ENCODE data around the gene STK32B. TPM values are rescaled to one million over a fixed set of nuclear protein-coding genes. Genes with fewer than 3 reads are reported as not detected.

The STK32B gene
- total and polyA plus RNA-seq, 9 of the 15 experiments (the other 6 are each of a cell fraction or from before 2014, with no cell fraction given) = 0.03 to 0.20 (median 0.07) TPM; not detected in 2

DNA sequence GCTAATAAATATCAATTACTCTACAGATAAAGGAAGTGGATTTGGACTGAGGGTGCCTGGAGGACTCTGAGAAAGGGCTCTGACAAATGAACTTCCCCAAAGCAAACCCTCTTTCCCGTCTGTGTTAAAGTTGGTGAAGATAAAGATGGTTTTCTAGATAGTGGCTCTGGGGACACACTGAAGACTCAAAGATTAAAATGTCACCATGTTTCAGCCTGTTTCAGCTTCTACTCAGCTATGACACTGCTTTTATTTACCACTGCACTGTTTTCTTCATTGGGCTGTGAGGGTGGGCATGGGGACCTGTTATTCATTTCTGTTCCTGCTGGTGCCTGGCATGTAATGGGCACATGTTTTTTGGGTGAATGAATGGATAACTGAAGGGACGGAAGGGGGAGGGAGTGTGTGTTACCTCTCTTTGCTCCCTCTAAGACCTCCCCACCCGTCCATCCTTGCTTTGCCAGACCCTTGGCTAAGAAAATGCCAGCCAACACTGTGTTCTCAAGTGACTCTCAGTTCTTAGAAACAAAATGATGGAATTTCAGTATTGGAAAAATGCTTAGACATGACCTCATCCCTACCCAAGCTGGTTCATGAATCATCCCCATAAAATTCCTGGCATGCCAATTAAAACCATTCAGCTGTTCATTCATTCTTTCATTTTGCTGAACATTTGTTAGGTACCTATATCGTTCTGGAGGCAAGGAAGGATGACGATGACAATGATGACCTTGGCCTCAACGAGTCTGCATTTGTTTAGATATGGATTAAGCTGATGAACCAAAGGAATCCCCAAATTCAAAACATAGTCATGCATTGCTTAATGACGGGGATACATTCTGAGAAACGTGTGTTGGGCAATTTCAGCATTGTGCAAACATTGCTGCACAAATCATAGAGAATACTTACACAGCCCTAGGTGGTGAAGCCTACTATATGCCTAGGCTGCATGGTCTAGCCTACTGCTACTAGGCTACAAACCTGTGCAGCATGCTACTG is 13.4 kb upstream of the STK32B start (continued):
- TF ChIP-seq, protein P1, sequence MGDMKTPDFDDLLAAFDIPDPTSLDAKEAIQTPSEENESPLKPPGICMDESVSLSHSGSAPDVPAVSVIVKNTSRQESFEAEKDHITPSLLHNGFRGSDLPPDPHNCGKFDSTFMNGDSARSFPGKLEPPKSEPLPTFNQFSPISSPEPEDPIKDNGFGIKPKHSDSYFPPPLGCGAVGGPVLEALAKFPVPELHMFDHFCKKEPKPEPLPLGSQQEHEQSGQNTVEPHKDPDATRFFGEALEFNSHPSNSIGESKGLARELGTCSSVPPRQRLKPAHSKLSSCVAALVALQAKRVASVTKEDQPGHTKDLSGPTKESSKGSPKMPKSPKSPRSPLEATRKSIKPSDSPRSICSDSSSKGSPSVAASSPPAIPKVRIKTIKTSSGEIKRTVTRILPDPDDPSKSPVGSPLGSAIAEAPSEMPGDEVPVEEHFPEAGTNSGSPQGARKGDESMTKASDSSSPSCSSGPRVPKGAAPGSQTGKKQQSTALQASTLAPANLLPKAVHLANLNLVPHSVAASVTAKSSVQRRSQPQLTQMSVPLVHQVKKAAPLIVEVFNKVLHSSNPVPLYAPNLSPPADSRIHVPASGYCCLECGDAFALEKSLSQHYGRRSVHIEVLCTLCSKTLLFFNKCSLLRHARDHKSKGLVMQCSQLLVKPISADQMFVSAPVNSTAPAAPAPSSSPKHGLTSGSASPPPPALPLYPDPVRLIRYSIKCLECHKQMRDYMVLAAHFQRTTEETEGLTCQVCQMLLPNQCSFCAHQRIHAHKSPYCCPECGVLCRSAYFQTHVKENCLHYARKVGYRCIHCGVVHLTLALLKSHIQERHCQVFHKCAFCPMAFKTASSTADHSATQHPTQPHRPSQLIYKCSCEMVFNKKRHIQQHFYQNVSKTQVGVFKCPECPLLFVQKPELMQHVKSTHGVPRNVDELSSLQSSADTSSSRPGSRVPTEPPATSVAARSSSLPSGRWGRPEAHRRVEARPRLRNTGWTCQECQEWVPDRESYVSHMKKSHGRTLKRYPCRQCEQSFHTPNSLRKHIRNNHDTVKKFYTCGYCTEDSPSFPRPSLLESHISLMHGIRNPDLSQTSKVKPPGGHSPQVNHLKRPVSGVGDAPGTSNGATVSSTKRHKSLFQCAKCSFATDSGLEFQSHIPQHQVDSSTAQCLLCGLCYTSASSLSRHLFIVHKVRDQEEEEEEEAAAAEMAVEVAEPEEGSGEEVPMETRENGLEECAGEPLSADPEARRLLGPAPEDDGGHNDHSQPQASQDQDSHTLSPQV (IDR thresholded peaks at IDR 0.05) = peak; percentile 79
- TF ChIP-seq MCM2 (IDR thresholded peaks at IDR 0.05; ENCODE audit: low read depth) = no peak
- no peak for TF ChIP-seq DDX20 (tag; IDR thresholded peaks at IDR 0.05; ENCODE audit: low read depth)
- TF ChIP-seq ESRRA (IDR thresholded peaks at IDR 0.05; ENCODE audit: borderline replicate concordance, low read depth) = no peak
- no peak for TF ChIP-seq KAT7 (CRISPR knock-in tag; IDR thresholded peaks at IDR 0.05; ENCODE audit: borderline replicate concordance)
- no peak for TF ChIP-seq GABPB1 (CRISPR knock-in tag; IDR thresholded peaks at IDR 0.05)
- no peak for TF ChIP-seq GTF2E2 (tag; IDR thresholded peaks at IDR 0.05)
- peak; percentile 59 for TF ChIP-seq PML (IDR thresholded peaks at IDR 0.05; ENCODE audit: low read length)
- no peak for TF ChIP-seq MED1 (CRISPR knock-in tag; IDR thresholded peaks at IDR 0.05; ENCODE audit: borderline replicate concordance)
- peak; percentile 45 for TF ChIP-seq MEIS2 (IDR thresholded peaks at IDR 0.05; ENCODE audit: partially characterized antibody)
- TF ChIP-seq IRF1 (CRISPR knock-in tag; IDR thresholded peaks at IDR 0.05; ENCODE audit: borderline replicate concordance) = no peak
- no peak for TF ChIP-seq ZNF347 (CRISPR knock-in tag; IDR thresholded peaks at IDR 0.05; ENCODE audit: low read depth)
- TF ChIP-seq ZFPM2 (CRISPR knock-in tag; IDR thresholded peaks at IDR 0.05) = no peak
- TF ChIP-seq, protein P2, sequence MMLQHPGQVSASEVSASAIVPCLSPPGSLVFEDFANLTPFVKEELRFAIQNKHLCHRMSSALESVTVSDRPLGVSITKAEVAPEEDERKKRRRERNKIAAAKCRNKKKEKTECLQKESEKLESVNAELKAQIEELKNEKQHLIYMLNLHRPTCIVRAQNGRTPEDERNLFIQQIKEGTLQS (IDR thresholded peaks at IDR 0.05) = peak; percentile 72
- TF ChIP-seq, protein P2 (CRISPR knock-in tag; conservative IDR thresholded peaks at IDR 0.05) = no peak
- TF ChIP-seq ZNF668 (CRISPR knock-in tag; IDR thresholded peaks at IDR 0.05) = no peak
- no peak for TF ChIP-seq LCOR (CRISPR knock-in tag; IDR thresholded peaks at IDR 0.05)
- no peak for TF ChIP-seq ZC3H4 (CRISPR knock-in tag; IDR thresholded peaks at IDR 0.05; ENCODE audit: borderline replicate concordance)
- TF ChIP-seq ZNF75A (CRISPR knock-in tag; IDR thresholded peaks at IDR 0.05) = no peak
- TF ChIP-seq TCF7 (IDR thresholded peaks at IDR 0.05; ENCODE audit: borderline replicate concordance) = no peak
- TF ChIP-seq ZNF140 (CRISPR knock-in tag; IDR thresholded peaks at IDR 0.05) = no peak
- TF ChIP-seq RUNX1 (IDR thresholded peaks at IDR 0.05; ENCODE audit: low read depth) = no peak
- TF ChIP-seq NBN (IDR thresholded peaks at IDR 0.05; ENCODE audit: low read depth) = no peak
